GM18867 (cell line): Measurements from ENCODE around the gene TTC28.
"Not testable (repeated sequence)": the region's sequence is repeated elsewhere in the genome, so short reads cannot be mapped to it uniquely, and the experiment has no call there.

Experiments
- ATAC-seq: cut with Tn5 transposase; IDR thresholded peaks from one replicate; pipeline ENCODE4 v1.9.1; 2021; ENCODE audit warnings: mild to moderate bottlenecking, moderate library complexity; ENCODE audit not compliant: unreplicated experiment

Gene TTC28

DNA sequence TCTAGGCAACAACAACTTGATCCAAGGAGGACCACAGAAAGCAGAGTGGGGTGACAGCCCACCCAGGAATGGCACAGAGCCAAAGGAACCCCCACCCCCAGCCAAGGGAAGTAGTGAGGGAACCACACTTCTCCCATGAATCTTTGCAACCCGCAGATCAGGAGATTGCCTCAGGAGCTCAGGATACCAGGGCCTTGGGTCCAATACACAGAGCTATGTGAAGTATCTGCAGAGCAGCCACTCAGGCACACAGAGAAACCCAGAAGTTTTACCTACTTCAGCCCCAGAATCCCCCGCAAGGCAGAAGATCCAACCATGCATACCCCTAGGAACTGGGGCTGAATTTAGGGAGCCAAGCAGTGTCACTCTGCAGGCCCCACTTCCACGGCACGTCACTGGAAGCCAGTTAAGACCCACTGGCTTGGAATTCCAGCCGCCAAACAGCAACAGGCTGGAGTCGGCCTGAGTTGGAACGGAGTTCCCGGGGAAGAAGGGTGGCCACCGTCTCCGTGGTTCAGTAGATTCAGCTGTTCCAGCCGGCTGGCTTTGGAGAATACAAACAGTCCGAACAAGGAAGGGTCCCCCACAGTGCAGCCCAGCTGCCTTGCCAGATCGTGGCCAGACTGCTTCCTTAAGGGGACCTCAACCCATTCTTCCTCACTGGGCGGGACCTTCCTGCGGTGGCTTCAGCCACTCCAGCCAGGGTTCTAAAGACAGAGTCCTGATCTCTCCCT, 174.1 kb downstream of the TTC28 start:
- no peak for ATAC-seq

GRCh38 chr22:28500006-28500405, 179.6 kb downstream of the TTC28 start:
- ATAC-seq: no peak

DNA sequence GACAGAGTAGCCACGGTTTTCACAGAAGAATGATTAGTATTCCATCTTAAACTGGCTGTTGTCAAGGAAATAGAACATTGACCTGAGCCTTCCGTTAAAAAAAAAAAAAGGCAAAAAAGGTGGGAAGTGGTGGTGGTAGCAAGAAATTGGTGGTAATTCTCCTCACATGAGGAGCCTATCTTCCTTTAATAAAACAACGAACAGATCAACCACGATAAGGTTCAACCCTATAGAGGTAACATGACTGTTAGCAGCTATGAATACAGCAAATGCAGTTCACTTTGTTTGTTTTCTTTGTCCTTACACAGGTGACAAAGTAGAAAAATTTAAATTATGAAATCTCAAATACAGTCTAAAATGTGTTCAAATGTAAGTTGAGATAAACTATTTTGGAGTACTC, 181.6 kb downstream of the TTC28 start:
- no peak for ATAC-seq

DNA sequence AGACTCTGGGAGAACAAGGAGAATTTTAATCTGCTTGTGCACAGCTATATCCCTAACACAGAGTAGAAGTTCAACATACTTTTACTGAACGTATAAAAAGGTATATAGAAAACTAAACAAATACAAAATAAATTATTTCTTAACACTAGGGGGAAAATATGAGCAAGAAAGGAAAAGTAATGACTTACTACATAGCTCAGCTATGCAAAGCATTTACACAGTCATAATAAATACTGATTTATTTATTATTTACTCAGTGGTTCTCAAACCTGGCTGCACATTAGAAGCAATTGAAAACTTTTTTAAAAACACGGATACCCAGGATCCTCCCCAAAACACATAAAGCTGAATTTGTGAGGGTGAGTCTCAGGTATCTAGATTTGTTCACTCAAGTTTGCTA, 182.5 kb downstream of the TTC28 start:
- ATAC-seq: no peak

- not testable (repeated sequence) for ATAC-seq
These were observed 188.4 kb downstream of the TTC28 start for GRCh38 chr22:28491289-28491688.

- ATAC-seq: no peak
These were observed 190.8 kb downstream of the TTC28 start for GRCh38 chr22:28488825-28489224.

- no peak for ATAC-seq
These were observed 195.0 kb downstream of the TTC28 start for GRCh38 chr22:28484662-28485061.

- no peak for ATAC-seq
These were observed 197.9 kb downstream of the TTC28 start for GRCh38 chr22:28481725-28482124.

- ATAC-seq: no peak
These were observed 199.5 kb downstream of the TTC28 start for GRCh38 chr22:28480000-28480715.

- no peak for ATAC-seq
These were observed 201.1 kb downstream of the TTC28 start for GRCh38 chr22:28478564-28478963.

GRCh38 chr22:28477556-28477955, 202.1 kb downstream of the TTC28 start:
- no peak for ATAC-seq

DNA sequence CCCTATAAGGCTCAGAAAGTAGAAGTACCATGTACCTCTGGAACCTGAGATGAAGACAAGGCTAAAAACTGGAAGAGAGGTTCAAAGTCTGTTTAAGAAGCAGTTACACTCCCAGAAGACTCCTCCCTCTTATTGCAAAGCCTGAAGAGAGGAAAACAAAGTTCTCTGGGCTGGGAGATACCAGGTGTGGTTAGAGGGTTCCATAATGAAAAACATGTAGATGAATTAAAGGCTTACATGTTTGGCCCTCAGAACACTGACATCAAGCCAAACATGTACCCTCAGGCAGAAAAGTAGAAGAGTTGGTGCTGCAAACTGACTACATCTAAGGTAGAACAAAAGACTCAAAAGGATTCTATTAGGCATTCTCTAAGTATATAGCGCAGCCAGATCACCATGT, 205.3 kb downstream of the TTC28 start:
- no peak for ATAC-seq

- ATAC-seq: no peak
These were observed 206.4 kb downstream of the TTC28 start for GRCh38 chr22:28473258-28473657.

DNA sequence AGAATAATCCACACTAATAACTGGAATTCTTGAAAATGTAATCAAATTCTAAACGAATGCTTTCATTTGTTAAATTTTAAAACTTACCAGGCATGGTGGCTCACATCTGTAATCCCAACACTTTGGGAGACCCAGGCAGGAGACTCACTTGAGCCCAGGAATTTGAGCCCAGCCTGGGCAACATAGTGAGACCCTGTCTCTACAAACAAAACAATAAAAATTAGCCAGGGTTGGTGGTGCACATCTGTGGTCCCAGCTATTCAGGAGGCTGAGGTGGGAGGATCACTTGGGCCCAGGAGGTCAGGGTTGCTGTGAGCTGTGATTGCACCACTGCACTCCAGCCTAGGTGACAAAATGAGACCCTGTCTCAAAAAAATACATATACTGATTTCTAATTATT, 212.6 kb downstream of the TTC28 start:
- not testable (repeated sequence) for ATAC-seq

- no peak for ATAC-seq
These were observed 213.2 kb downstream of the TTC28 start for GRCh38 chr22:28466399-28466798.

- no peak for ATAC-seq
These were observed 213.8 kb downstream of the TTC28 start for GRCh38 chr22:28465841-28466240.

DNA sequence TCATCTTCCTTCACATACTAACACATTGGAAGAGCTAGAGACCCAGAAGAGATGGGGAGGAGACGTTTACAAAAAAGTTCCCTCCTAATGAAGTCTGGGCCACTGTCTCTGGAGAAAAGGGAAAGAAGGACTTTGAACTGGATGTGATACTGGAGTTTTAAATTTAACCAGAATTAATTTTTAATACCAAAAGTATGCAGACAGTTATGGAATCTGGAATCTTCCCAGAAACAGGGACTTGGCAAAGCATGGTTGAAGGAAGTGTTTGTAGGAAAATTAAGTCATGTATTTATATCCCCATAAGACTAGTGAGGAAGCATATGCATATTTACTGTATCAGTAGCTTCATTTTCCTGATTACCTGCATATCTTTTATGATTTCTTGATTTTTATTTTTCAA, 215.5 kb downstream of the TTC28 start:
- no peak for ATAC-seq

GRCh38 chr22:28463408-28463807, 216.2 kb downstream of the TTC28 start:
- ATAC-seq: not testable (repeated sequence)

DNA sequence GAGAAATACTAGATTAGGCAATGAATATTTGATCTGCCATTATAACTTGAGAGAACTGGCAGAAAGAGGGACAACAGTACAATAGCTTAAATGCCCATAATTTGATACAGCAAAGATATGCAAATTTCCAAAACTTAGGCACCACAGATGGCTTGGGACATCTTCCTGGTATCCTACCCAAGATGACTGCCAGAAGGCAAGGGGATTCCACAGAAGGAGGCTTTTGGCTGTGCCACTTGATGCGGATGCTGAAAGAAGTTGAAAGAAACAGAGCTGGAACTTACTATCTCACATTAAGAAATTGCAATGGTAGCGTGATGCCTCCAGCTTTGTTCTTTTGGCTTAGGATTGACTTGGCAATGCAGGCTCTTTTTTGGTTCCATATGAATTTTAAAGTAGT, 216.7 kb downstream of the TTC28 start:
- ATAC-seq: no peak

DNA sequence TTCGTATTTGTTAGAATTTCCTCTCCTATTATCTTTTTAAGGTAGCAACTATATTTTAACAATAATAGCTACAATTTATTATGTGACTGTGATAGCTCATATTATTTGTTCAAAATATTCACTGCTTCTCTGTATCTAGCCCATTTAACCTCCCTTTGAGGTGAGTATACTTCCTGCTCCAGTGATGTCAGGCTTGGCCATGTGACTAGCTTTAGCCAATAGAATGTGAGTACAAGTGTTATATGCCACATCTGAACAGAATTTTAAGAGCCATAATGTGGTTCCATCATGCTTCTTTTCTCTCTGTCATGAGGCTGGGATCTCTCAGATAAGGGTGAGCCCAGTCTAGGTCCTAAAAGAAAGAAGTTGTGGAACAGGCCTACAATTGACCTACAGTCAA, 217.6 kb downstream of the TTC28 start:
- ATAC-seq: no peak

DNA sequence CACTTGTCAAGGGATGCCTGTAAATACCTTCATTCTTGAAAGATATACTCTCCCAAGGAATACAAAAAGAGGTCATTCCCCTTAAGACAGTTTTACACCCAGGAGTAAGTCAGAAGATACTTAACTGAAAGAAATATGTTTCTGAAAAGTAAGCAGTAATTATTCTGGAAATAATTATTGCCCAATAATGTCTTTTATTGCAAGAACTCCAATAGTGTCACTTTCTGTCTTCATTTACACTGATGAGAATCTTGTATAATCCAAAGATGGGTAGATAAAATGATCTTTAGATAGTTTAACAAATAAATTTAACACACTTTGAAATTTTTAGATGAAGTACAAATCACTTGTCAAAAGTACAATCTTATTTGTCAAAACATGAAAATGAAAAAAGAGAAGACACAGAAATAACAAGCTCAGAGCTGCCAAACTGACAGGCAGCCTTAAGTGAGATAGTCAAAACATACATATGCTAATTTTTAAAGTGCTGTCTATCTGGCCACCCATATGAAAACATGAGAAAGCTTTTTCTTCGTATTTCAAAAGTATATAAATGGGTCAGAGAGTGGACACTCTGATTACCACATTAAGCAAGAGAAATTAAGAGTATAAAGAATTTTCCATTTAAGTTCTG, 225.1 kb downstream of the TTC28 start:
- no peak for ATAC-seq

DNA sequence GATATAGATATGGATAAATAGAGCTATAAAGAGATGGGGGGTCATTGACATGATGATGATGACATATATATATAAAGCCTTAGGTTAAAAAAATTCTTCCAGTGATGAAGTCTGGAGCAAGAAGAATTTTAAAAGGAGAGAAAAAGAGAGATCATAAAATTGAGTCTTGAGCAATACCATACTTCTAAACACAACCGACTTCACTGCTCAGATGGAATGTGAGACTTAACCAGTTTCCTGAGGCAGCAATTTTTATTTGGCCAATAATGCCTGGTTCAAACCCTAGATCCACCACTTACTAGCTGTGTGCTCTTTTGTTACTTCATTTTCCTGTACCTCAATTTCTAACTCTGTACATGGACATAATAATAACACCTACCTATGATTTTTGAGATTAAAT, 229.5 kb downstream of the TTC28 start:
- no peak for ATAC-seq
